ENCODE results near the gene BAD.

The BAD gene

DNA sequence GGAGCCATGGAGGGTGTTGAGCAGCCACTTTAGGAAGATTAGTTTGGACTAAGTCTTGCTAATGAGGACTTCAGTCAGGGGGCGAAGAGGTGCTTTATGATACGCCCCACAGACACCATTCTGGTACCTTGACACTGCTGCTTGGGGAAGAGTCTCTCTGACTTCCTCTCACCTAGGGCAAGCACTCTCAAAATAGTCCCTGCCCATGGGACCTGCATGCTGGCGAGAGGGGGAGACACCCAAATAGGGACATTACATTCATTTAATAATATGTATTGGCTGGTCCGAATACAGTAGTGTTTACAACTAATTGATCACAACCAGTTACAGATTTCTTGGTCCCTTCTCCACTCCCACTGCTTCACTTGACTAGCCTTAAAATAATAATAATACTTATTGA is 11.3 kb upstream of the BAD start:
- DNase-seq = no peak

DNA sequence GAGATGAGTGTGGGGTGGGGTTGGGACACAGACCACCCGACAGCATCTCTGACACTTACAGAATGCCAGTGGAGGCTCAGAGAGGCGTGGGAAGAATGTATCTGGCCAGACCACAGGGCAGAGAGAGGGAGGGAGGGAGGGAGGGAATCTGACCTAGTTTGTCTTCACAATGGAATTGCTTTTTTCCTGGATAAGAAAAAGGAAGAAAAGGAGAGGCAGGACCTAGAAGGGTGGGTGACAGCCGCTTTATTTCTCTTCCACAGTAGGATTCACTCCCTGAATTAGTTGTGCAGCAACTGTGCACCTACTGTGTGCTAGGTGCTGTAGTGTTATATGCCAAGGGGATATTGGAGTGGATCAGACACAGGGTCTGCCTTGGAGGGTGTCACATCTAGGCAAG is 10.3 kb upstream of the BAD start:
- DNase-seq = no peak

DNA sequence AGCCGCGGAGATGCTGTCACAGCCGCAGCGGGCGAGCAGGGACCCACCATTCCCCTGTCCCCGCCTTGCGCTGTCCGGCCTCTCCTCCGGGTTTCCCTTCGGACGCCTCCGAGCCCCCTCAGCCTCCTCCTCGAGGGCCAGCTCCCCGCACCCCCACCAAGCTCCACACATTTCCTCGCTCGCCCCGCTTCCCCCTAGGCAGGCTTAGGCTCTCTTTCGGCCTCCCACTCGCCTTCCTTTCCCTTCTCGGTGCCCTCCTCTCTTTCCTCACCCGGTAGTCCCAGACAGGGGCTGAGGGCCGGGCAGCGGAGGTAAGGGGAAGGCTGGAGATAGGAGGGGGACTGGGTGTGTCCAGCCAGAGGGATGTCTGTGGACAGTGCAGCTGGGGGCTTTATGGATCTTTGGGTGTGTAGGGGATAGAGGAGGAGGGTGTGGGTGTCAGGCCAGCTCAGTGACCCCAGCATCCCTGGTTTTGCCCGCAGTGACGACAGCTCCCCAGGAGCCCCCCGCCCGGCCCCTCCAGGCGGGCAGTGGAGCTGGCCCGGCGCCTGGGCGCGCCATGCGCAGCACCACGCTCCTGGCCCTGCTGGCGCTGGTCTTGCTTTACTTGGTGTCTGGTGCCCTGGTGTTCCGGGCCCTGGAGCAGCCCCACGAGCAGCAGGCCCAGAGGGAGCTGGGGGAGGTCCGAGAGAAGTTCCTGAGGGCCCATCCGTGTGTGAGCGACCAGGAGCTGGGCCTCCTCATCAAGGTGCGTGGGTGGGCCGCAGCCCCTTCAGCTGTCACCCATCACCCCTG is 8.2 kb upstream of the BAD start:
- no peak for DNase-seq

DNA sequence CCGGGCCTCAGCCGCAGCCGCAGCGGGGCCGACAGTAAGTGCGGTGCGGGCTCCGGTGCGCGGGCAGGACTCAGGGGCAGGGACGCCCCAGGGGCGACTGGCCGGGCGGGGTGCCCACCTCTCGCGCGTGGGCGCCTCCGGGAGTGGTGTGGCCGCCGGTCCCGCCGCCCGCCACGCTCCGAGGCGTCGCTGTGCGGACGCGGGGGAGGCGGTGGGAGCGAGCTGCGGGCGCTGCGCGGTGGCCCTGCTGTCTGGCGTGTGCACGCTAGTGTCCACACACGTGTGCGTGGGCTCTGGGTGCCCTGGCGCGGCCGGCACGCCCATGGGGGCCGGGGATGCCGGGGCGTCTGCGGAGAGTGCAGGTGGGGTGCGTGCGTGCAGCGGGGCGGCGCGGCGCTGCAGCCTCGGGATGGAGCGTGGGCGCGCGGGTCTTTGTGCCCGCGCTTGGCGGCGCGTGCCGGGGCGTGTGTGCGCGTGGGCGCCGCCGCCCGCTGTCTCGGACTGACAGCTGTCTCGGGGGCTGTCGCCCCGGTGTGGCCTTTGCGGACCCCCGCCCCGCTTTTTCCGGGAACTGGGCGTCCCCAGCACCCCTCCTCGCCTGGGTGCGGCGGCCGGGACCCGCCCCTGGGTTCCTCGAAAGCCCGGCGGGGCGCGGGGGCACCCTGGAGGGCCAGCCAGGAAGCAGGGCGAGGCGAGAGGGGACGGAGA is 7.4 kb upstream of the BAD start:
- no peak for DNase-seq

DNA sequence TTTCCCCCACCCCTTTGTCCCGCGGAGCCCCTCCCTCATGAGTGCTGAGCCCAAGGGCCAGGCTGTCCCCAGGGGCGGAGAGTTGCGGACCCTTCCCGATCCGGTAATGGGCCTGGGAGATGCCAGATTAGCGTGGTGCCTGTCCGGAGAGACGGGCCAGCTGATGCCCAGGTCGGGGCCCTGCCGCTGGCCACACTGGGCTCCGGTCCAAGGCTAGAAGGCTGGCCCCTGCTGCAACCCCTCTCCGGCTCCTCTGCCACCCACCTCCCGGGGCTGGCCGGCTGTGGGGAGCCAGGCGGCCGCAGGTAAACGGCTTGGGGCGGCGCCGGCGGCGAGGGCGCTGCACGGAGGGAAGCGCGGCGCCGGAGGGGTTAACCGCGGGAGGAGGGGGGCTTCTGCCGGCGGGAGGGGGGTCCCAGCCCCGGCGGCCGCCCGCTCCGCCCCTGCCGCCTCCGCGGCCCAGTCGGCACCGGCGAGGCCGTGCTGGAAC is 6.8 kb upstream of the BAD start, which contains the start of gene KCNK4:
Gene KCNK4, plus strand, starts transcription at position 41 of the 490 bp plus-strand sequence. CDS start 1,717 bp downstream, outside the sequence.
- DNase-seq = no peak

DNA sequence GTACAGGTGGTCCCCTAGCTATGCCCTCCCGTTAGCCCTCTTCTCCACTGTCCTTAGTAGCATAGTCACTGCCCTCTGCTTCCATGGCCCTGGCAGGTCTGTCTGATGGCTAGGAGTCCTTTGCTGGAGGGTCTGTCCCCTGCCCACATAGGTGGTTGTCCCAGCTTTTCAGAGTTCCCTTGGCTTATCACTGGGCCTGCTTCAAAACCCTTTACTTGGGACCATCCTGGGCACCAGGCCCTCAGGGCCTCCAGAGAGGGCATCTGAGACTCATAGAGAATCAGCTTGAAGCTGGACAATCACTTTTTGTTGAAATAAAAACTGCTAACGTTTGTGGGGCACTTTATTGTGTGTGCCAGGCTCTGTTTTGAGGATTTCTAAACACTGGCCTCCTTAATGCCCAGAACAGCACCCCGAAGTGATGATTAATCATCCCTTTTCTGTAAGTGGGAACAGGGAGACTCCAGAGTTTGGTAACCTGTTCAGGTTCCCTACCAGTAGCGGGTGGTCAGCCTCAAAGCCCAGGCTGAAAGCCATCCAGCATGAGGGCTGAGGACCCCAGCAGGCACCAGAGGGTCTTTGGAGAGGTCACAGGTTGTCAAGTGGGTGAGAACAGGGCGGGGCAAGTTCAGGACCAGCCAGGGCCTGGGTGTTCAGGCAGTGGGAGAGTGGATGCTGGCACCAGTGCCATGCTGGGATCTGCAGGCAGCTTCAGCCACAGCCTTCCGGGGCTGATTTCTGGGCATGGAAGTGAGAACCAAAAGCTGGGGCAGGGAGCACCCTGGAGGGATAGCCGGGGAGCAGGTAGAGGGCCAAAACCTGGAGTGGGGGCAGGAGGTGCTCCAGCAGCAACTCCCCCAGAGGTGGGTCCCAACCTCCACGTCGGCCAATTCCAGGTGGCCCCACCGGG is 6.1 kb upstream of the BAD start:
- no peak for DNase-seq

DNA sequence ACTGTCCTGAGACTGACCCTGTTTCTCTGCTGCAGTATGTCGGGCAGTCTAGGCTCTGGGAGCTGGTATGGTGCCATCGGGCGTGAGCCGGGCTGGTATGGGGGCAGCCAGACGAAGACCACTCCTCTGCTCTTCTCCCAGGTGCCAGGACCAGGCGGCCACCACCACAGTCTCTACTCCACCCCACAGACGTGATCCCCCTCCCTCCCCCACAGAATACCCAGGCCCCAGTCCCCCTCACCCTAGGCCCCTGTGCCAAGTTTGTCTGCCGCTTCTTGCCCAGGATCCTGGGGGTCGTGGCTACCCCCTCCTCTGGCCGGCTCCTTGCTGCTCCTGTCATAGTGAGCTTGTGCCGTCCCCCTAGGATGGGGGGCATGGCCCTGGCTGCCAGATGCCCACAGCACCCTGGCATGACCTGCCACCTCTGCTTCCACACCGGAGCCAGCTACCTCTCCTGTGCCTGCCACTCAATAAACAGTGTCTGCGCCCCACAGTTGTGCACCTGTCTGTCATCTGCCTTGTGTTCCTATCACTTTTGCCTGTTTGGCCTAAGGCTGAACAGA is 4.6 kb upstream of the BAD start:
- DNase-seq = no peak

DNA sequence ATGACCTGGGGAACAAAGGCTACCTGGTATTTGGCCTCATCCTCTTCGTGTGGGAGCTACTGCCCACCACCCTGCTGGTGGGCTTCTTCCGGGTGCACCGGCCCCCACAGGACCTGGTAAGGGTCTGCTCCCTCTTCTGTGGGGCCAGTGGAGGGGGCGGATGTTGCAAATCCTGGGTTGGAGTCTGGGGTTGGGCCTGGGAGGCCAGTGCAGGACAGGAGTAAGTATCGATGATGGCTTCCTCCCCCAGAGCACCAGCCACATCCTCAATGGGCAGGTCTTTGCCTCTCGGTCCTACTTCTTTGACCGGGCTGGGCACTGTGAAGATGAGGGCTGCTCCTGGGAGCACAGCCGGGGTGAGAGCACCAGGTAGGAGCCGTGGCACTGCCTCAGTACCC is 3.9 kb upstream of the BAD start:
- DNase-seq = no peak

DNA sequence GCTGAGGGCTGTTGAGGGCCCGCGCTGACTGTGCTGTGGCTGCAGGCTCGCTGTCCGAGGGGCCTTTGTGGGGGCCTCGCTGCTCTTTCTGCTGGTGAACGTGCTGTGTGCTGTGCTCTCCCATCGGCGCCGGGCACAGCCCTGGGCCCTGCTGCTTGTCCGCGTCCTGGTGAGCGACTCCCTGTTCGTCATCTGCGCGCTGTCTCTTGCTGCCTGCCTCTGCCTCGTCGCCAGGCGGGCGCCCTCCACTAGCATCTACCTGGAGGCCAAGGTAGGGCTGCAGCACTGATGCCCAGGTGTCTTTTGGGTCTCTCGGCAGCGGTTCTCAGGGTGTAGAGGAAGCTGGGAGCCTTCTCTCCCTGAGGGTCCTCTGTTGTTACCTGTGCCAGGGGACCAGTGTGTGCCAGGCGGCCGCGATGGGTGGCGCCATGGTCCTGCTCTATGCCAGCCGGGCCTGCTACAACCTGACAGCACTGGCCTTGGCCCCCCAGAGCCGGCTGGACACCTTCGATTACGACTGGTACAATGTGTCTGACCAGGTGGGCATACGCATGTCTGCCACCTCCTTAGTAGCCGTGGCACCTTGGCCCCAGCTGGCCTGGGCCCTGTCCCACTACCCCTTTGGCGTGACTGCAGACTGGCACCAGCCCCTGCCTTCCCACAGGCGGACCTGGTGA is 3.3 kb upstream of the BAD start:
- no peak for DNase-seq

DNA sequence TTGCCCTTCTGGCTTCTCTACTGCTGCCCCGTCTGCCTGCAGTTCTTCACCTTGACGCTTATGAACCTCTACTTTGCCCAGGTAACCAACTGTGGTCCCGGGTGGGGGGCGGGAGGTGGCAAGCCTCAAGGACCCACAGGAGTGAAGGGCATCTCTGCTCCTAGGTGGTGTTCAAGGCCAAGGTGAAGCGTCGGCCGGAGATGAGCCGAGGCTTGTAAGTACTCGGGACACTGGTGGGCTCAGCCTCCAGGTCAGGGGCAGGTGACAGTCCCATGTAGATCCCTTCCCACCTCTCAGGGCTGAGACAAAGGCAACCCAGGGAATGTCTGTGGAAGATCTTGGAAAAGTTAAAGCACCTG is 2.3 kb upstream of the BAD start:
- DNase-seq = no peak

DNA sequence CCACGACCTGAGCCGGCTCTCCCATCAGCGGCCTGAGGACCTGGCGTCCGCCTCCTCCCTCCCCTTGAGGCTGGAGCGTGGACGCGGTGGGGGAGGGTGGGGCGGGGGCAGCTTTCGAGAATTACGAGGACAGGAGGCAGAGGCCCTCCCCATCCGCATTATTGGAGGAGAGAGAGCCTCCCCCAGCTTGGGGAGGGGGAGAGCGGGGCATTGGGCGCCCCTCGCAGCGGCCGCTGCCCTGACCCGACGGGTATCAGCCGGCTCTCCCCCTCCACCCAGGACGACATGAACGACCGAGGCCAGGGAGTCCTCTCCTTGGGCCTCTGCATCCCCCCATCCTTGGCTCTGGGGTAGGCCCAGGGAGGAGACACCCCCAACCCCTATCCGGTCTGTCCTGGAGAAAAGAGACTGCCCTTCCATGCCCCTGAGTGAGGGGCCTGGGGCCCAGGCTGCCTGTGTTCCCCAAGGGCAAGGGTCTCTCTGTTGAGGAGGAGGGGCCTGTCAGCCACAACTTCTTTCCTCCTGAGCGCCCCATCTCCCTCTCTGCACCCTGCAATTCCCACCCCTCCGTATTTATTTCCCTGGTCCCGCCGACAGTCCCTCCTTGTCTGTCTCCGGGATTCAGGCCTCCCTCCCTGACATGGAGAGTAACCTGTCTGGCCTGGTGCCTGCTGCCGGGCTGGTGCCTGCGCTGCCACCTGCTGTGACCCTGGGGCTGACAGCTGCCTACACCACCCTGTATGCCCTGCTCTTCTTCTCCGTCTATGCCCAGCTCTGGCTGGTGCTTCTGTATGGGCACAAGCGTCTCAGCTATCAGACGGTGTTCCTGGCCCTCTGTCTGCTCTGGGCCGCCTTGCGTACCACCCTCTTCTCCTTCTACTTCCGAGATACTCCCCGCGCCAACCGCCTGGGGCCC is 1.7 kb upstream of the BAD start:
- no peak for DNase-seq

DNA sequence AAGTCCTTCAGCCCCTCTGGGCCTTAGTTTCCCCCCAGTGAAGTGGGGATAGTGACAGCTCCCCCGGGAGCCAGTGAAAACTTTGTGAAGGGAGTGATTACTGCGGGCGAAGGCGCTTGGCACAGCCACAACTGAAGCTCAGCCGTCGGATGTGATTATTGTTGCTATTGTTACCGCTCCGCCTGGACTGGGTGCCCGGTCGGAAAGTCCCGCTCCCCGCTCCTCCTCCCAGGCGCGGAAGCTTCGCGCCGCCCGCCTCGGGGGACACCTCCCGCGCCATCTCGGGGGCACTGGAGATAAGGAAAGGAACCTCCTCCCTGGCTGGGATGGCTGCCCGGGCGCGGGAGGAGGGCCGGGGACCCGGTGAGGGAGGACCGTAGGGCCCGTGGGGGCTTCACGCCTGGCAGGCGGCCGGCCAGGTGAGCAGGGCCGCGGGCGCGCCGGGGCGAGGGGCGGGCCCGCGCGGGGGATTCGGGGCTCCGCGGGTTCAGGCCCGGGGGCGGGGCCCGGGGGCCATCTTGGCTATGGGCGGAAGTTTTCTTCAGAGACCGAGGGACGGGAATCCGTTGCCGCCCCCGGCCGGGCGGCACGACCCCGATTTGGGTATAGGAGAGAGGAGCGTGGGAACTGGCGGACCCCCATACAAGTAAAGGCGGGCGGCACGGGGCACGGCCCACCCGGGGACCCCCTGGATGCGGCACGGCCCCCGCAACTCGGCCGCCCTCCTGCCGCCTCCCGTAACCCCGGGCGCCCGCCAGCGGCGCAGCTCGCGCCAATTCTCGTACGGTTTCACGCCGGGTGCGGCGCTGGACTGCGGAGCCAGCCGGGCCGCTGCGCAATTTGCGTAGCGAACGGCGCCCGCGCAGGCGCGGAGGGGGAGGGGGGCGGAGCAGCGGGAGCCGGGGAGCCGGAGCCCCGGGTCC is 758 bp upstream of the BAD start, which contains the start of gene GPR137:
Gene GPR137, plus strand, starts transcription at position 887 of the 923 bp plus-strand sequence. CDS start 677 bp downstream, outside the sequence.
- DNase-seq = peak; percentile 57

DNA sequence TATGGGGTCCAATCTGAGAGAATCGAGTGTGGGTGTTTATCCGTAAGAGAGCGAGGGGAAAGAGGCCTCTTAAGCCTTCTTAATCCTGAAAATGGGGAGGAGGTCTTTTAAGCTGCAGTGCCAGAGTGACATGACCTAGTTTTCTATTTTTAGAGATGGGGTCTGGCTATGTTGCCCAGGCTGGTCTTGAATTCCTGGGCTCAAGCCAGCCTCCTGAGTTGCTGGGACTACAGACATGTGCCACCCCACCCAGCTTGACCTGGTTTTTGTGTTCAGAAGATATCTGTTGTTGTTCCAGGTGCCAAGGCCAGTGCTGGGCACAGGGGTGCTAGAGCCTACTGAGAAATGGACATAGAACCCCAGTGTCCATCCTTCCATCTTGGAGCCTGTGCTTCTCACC is 1.4 kb downstream of the BAD start:
- no peak for DNase-seq

DNA sequence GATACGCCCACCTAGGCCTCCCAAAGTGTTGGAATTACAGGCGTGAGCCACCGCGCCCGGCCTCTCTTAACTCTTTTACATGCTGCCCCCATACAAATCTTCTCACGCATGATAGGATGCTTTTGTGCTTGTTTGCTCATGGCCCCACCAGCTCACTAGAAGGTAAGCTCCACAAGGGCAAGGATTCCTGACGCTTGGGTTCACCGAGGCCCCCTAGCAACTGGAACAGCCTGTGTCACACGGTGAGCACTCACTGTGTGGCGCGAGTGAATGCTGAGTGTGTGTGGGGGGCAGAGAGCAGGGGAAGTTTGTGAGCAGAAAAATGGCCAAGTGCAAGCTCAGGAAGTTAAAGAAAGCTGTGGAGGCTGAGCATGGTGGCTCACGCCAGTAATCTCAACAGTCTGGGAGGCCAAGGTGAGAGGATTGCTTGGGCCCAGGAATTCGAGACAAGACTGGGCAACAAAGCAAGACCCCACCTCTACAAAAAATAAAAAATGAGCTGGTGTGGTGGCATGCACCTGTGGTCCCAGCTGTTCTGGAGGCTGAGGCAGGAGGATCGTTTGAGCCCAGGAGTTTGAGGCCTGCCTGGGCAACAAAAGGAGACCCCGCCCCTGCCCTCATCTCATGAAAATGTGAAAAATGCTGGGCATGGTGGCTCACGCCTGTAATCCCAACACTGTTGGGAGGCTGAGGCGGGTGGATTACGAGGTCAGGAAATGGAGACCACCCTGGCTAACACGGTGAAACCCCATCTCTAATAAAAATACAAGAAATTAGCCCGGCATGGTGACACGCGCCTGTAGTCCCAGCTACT is 2.3 kb downstream of the BAD start:
- no peak for DNase-seq

DNA sequence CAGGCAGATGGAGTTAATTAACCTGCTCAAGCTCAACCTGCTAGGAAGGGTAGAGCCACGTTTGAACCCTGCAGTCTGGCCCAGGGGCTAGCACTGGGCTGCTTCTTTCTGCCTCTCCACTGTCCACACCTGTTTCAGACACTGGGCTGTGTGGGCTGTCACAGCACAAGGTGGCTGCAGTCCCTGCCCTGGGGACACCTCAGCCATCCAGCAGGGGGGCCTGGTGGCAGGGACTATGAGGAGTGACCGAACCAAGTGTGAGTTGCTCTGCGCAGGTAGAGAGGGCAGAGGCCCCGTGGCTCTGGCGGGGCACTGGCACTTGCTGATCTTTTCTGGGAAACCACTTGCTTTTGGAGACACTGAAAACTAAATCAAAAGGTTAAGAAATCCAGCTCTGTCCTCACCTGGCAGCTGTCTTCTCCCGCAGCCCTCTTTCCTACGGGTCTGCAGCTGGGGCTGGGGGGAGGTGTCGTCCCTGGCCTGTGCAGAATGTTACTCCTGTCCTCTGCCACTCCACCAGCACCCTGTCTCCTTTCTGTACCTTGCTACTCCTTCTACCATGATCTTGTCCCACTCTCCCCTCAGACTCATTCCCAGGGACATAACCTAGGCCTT is 5.8 kb downstream of the BAD start:
- DNase-seq = no peak

DNA sequence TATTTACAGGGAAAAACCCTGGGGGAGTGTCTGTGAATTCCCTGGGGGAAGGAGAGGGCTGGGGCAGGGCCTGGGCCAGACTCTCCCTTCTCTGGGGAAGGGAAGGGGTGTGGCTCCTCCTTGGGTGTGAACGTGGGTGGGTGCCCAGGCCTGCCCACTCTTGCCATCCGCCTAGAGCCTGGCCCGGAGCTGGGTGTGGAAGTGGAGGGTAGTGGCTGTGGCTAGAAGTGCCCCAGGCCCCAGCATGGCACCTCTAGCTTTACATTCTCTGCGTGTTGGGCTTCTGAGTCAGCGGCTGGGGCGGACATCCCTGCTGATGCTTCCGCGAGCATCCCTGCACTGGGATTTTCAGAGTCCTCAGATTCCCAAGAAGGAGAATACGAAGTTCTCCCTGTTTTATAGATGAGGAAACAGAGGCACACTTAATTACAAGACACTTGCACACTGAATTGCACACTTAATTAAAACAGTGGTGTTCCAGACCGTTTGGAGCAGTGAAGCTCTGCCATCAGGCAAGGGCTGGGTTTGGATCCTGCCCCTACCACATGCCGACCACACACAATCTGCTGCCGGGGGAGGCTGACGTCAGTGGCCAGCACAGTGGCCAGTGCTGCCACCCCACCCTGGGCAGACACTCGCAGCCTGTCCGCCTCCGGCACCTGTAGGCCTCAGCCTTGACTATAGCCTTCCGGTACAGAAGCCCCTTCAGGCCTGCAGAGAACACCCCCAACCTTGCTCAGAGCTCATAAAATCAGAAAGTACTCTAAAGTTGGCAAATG is 7.6 kb downstream of the BAD start:
- no peak for DNase-seq

DNA sequence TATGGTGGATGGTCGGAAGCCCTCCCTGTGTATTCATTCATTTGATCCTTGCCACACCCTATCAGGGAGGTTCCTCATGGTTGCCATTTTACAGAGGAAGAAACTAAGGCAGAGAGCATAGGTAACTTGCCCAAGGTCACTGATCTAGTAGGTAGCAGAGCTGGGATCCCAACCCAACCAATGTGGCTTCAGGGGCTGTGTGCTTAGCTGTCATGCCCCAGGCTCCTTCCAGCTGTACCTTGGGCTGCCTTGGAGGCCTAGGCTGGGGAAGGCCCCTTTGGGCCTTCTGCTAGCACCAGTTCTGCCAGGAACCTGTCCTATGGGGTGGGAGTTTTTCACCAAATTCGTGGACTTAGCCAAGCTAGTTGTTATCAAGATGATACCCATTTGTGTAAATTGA is 8.6 kb downstream of the BAD start:
- DNase-seq = no peak

Data from NCI-H446 treated with DMSO at 0.1 percent for 48 hours (cell line).